AG09309 (cell line): ENCODE measurements around the gene PAK4.
"Not testable (repeated sequence)": the region's sequence is repeated elsewhere in the genome, so short reads cannot be mapped to it uniquely, and the experiment has no call there.

ENCODE experiments used
- DNase-seq: peaks from one replicate; pipeline ENCODE4 v3.0.0-alpha.2; 2010; ENCODE audit warnings: low read depth
- H3K4me3 ChIP-seq: 2 replicates; pipeline ENCODE4 v1.5.1; 2011; ENCODE audit warnings: mild to moderate bottlenecking, low read depth, low read length, moderate library complexity; ENCODE audit not compliant: control insufficient read depth
- CTCF ChIP-seq: IDR thresholded peaks from 2 replicates; pipeline ENCODE4 v1.5.1; 2011; ENCODE audit warnings: mild to moderate bottlenecking, low read depth, low read length, inconsistent platforms; ENCODE audit not compliant: insufficient read depth, control insufficient read depth; ENCODE audit errors: missing control alignments

The PAK4 gene

GRCh38 chr19:39112338-39112890, 13.2 kb upstream of the PAK4 start:
- TF ChIP-seq CTCF = no peak
- no peak for DNase-seq
- no peak overlapping the region for H3K4me3 ChIP-seq

GRCh38 chr19:39113199-39113598, 12.4 kb upstream of the PAK4 start:
- no peak overlapping the region for H3K4me3 ChIP-seq
- no peak for DNase-seq
- no peak for TF ChIP-seq CTCF

GRCh38 chr19:39115105-39115847, 10.3 kb upstream of the PAK4 start:
- no peak for DNase-seq
- TF ChIP-seq CTCF = no peak
- H3K4me3 ChIP-seq = no peak overlapping the region

DNA sequence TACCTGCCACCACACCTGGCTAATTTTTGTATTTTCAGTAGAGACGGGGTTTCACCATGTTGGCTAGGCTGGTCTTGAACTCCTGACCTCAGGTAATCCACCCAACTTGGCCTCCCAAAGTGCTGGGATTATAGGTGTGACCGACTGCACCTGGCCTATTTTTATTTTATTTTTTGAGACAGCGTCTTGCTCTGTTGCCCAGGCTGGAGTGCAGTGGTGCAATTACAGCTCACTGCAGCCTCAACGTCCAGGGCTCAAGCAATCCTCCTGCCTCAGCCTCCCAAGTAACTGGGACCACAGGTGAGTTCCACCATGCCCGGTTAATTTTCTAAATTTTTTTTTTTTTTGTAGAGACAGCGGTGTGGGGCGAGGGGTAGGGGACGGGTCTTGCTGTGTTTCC, 8.6 kb upstream of the PAK4 start:
- not testable (repeated sequence) for DNase-seq, H3K4me3 ChIP-seq

DNA sequence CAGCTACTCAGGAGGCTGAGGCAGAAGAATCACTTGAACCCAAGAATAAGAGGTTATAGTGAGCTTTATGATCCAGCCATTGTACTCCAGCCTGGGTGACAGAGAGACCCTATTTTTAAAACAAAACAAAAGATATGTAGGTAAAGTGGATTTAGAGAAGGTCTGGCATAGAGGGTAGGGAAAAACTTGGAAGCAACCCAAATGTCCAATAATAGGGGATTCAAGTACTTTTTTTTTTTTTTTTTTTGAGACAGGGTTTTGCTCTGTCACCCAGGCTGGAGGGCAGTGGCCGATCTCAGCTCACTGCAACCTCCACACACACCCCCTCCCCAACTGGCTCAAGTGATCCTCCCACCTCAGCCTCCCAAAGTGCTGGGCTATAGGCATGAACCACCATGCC, 5.8 kb upstream of the PAK4 start:
- no peak for TF ChIP-seq CTCF
- no peak for DNase-seq
- H3K4me3 ChIP-seq = no peak overlapping the region

DNA sequence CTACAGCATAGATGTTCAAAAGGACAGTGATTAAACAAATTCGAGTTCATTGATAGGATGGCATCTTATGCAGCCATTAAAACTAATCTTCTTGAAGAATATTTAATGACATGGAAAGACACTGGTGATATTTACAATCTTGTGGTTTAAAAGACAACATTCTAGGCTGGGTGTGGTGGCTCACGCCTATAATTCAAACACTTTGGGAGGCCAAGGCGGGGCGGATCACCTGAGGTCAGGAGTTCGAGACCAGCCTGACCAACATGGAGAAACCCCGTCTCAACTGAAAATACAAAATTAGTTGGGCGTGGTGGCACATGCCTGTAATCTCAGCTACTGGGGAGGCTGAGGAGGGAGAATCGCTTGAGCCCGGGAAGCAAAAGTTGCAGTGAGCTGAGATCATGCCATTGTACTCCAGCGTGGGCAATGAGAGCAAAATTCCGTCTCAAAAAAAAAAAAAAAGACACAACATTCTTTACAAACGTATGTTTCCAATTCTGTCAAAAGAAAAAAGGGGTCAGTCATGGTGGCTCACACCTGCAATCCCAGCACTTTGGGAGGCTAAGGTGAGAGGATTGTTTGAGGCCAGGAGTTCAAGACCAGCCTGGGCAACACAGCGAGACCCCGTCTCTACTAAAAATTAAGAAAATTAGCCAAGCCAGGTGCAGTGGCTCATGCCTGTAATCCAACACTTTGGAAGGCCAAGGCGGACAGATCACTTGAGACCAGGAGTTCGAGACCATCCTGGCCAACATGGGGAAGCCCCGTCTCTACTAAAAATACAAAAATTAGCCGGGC, 2.5 kb upstream of the PAK4 start:
- DNase-seq = no peak
- H3K4me3 ChIP-seq = no peak overlapping the region
- no peak for TF ChIP-seq CTCF
